CD4-positive, alpha-beta T cell treated with Interleukin-4 for 1 hour (primary cell): ENCODE measurements around the gene PGF.

Source experiments
- DNase-seq, 2 donors: peaks; one replicate each; pipeline ENCODE4 v3.0.0-alpha.2; 2020 to 2022

Gene PGF

DNA sequence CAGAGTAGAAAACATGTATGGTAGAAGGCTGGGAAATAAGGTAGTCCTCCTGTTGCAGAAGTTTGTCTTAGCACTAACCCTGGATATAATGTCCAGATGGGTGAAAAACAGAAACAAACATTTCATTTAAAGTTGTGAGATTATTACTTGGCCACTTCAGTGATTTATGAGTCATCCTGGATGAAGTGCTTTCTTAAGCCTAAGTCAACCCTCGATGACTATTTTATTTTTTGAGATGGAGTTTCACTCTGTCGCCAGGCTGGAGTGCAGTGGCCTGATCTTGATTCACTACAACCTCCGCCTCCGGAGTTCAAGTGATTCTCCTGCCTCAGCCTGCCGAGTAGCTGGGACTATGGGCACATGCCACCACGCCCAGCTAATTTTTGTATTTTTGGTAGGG lies 63.5 kb downstream of the PGF start:
- DNase-seq = no peak
